GM04503 (cell line): ENCODE results near the gene UPF3A.
A peak's percentile ranks its signal among the peaks of the same experiment; 100 is the strongest.
"Not testable (repeated sequence)": the region's sequence is repeated elsewhere in the genome, so short reads cannot be mapped to it uniquely, and the experiment has no call there.

ENCODE experiments used
- DNase-seq: peaks from one replicate; pipeline ENCODE4 v3.0.0-alpha.2; 2012; ENCODE audit warnings: low read depth

Gene UPF3A

DNA sequence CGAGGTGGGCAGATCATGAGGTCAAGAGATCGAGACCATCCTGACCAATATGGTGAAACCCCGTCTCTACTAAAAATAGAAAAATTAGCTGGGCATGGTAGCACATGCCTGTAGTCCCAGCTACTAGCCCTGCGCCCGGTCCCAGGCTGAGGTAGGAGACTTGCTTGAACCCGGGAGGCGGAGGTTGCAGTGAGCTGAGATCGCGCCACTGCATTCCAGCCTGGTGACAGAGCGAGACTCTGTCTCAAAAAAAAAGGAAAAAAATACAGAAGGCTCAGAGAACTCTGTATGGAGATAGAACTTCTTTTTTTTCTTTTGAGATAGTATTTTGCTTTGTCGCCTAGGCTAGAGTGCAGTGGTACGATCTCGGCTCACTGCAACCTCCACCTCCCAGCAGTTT, 17.1 kb upstream of the UPF3A start:
- not testable (repeated sequence) for DNase-seq

DNA sequence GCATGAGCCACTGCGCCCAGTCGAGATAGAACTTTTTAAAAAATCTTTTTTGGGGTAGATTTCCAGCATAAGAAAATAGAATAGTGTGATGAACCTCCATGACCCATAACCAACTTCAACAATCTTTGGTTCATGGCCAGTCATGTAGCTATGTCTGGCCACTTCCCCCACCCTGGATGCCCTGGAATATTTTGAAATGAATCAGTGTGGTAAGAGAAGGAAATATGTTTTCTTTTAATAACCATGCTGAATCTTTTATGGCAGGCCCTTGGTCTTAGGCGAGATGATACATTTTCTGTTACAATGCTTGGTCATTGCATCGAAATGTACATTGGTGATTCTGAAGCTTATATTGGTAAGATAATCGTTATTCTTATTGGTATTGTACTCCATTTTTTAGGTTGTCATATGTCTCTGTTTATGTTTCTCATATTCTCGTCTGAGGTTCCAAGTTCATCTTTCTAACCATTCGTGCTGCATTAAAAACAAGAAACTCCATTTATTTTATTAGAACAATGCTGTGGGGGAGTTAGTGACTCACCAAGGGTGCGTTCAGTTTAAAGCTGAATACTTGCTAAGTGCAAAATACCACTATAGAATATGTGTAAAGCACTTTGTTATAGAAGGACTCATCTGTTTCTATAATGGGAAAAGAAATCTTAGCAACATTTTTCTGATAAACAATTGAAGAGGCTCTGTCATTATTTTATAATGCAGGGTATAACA, 16.4 kb upstream of the UPF3A start:
- DNase-seq: peak; percentile 57

DNA sequence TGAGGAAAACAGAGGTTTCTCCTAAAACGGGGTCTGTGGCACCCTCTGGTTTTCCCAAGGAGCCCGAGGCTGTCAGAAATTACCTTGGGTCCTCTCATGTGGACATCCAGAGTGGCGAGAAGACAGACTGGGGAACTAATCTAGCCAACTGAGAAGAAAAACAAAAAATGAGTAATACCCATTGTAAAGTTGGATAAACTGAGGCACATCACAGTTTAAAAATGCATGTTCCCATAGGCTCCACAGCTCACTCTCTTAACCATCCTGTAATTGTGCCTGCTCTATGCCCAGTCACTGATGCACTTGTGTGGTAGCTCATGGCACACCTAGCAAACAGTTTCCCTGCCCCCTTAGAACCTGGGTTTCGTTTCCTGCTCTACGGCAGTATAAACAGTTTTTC, 15.2 kb upstream of the UPF3A start:
- DNase-seq: no peak

DNA sequence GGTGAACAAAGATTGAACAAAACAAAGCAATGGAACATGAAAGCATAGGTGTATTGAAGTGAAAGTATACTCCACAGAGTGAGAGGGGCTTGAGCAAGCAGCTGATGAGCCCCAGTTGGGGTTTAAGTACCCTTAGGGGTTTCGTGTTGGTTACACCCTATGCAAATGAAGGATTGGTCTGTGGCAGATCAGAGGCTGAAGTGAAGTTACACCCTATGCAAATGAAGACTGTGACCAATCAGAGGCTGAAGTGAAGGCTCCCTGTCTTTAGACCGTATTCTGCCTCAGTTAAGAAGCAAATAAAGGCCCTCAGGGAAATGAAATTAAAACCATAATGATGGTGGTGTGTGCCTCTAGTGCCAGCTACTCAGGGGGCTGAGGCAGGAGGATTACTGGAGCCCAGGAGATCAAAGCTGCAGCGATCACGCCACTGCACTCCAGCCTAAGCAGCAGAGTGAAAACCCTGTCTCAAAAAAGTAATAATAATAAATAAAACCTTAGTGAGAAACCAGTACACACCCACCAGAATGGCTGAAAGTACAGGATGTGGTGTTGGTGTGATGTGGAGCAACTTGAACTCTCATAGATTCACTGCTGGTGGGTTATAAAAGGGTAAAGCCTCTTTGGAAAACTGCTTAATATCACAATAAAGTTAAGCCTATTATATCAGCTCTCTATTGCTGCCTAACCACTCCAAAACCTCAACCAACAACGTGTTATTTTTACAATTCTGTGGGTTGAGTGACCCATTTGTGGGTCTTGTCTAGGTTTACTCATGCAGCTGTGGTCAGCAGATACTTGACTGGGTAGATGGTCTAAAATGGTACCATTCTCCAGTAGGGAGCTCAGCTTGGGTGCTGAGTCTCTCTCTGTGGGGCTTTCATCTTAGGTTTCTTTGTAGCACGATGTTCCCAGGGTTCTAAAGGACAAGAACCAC, 12.8 kb upstream of the UPF3A start:
- no peak for DNase-seq

DNA sequence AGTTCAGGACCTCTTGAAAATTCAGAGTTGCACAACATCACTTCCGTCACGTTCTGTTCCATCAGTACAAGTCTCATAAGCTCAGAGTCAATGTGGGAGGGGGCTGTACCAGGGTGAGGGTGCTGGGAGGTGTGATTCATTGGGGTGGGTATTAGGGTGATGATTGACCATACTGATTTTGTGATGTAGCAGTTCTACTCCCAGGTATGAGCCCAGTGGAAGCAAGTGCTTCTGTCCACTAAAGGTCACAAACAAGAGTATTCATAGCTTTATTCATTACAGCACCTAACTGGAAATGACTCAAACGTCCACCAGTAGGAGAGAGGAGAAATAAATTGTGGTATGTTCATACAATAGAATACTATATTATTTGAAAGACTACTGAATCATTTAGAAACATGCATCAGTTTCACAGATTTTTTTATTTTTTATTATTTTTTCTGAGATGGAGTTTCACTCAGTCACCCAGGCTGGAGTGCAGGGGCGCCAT, 12.1 kb upstream of the UPF3A start:
- no peak for DNase-seq

DNA sequence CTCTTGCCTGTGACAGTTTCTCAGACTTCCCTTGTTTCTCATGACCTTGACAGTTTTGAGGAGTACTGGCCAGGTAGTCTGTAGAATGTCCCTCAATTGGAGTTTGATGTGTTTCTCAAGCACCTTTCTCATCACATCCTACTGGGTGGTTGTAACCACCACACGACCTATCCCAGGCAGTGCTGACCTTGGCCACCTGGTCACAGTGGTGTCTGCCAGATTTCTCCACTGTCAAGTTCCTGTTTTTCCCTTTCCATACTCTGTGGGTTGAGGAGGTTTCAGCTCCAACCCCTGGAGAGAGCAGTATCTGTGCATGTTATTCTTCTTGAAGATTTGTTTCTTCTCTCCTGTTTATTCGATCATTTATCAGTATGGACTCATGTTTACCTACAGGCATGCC, 8.4 kb upstream of the UPF3A start:
- no peak for DNase-seq

DNA sequence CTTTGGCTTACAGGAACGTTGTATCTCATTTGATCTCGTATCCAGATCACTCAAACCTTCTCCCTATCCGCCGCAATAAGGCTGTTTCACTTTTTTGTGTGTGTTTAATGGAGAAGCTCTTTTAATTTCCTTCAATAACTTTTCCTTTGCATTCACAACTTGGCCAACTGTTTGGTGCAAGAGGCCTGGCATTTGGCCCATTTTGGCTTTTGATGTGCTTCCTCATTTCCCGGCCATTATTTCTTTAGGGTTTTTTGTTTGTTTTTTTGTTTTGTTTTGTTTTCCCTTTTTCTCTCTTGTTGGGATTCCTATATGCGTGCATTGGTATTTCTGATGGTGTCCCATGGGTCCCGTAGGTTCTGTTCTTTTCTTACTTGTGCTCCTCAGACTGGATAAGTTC, 6.1 kb upstream of the UPF3A start:
- no peak for DNase-seq

DNA sequence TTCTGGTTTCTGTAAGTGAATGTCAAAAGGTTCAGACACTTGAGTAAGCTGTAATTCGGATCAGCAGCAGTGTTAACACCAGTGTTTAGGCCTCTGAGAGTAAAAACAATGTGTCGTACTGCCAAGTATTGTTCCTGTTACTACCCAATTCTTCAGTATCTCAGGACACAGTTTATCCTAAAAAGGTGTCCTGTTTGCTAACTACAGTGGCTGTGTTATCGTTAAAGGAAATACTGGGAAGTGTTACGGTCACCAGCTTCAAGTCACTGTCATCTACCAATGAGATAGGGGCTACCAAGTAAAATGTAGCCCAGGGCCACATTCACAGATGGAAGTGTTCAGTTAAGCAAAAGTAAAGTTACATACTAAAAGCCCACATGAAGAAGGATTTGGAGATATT, 2.3 kb upstream of the UPF3A start:
- DNase-seq: no peak

DNA sequence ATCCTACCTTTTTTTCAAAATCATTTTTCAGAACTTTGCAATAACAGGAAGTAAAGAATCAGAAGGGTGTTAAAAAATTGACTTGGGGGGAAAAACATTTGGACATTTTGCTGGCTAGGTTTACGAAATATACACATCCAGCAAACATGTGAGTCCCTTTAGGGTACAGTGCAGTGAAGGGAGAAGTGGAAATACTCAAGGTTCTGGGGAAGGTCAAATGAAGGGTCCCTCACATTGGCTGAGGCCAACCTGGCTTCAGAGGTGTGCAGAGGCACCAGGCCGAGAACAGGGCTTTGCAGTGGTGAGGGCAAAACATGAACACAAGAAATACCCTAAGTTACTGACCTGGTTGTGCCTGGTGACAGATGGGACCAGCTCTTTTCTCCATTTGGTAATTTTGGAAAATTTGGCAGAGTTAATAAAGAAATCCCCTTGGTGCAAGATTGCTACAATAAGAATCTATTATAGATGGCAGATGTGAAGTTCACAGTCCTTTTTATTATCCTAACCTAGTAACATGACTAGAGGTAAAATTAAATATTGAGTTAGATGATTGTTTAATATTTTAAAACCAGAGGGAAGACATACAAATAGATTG, 1.5 kb upstream of the UPF3A start:
- DNase-seq: no peak

DNA sequence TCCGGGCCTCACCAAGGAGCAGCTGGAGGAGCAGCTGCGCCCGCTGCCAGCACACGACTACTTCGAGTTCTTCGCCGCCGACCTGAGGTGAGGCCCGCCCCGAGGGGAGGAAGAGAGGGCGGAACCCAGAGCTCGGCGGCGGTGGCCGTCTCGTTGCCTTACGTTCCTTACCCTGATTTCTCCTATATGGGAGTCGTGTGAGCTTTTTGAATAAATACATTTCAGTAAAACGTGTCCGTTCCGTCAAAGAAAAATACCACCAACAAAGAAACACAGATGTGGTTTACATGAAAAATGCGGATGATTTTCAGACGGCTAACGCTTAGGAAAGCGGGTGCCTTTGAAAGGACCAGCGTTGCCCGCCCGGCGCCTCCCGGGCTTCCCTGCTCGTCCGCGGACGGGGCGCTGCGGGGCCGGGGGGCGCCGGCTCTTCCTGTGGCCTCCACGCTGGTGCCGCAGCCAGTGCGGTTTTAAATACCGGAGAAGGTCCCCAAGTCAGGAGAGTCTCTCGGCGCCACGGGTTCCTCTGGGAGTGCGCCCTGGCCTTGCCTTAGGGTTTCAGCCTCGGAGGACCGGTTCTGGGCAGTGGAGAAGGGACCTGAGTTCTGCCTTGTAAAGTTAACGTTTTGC, 755 bp downstream of the UPF3A start:
- DNase-seq: no peak

DNA sequence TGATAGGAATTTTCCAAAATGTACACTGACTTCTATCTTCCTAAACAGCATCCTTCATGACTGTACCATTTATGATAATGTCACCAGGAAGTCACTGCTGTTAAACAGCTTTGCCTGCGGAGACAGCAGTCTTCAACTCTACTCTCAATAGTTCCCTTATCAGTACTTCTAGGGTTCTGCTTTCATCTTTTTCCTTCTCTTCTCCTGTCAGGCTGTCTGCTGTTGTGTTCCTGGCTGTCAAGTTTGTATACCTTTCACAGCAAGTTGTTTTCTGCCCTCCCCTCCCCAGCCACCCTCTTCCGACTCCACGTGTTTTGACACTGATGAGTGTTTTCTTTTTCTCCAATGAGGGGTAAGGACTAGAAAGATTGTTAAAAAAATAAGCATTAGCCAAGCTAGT, 2.2 kb downstream of the UPF3A start:
- no peak for DNase-seq

DNA sequence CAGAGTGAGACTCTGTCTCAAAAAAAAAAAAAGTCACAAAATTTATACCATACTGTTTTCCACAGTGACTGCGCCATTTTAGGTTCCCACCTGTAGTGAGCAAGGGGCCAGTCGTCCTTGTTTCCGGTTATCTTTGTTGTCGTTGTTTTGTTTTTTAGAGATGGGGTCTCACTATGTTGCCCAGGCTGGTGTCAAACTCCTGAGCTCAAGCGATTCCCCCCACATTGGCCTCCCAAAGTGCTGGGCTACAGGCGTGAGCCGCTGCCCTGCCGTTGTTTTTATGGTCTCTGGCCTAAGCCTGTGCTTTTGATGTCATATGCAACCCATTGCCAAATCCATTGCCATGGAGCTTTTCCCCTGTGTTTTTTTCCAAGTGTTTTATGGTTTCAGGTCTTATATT, 3.3 kb downstream of the UPF3A start:
- DNase-seq: no peak

DNA sequence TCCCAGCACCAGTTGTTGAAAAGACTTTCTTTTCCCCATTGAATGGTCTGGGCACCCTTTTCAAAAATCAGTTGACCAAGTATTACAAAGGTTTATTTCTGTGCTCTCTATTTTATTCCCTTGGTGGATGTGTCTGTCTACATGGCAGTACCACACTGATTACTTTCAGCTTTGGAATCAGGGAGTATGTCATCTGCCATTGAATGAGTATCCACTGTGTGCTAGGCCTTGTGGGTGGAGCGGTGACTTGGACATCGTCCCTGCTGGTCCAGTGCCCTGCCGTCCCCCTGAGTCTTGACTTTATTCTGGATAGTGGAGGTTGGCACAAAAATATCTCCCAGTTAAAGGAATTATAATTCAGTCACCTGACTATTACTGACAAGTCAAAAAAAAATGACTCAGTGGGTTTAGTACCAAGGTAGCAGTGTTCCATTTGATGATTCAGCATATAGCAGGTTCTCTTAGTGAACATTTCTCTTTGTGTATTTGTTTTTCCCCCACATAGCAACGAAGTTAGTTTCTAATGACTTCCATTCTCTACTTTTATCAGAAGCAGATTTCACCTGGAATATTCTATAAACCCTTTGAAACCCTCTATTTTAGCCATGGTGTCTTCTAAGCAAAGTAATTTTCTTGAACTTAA, 3.9 kb downstream of the UPF3A start:
- DNase-seq: no peak

DNA sequence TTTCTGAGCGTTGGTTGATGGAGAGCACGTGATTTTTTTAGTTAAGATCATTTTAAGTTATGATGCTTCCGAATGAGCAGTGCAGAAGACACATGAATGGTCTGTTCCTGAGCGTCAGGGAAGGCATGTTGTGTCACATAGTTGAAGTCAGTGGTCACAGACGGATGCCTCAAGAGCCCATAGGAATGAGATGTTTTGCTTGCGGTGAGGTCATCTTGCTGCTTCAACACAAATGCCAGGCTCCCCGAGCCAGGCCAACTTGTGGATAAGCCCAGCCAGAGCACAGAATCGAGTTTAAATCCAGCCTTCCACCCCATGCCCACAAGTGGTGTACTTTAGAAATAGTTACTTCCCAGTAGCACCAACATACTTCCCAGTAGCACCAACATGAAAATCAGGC, 5.4 kb downstream of the UPF3A start:
- DNase-seq: no peak

DNA sequence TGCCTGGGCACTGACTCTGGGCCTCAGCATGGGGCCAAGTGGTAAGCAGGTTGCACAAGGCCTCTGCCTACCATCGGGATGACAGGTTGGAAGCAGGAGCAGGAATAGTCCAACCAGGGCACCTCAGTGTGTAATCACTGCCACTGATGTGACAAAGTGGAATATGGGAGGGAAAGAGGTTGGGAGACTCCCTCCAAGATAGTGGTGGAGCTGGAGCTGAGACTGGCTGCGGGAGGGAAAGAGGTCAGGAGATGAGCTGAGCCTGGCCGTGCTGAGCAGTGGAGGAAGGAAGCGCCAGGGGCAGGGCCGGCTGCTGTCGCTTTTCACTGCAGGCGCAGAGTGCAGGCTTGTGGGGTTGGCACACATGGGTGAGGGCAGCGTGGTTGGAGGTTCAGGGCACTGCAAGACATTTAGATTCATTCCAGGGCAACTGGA, 6.8 kb downstream of the UPF3A start:
- no peak for DNase-seq

DNA sequence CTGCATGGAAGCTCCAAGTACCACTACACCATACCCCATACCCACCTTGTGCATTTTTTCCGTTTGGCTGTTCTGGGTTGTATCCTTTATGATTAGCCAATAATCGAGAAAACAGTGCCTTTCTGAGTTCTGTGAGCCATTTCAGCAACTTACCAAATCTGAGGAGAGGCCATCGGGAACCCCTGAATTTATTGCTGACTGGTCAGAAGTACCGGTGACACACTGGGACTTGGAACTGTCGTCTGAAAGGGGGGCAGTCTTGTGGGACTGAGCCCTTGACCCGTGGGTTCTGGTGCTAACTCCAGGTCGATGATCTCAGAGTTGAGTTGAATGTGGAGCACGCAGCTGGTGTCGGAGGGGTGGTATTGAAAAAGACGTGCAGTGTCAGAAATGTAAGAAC, 15.0 kb downstream of the UPF3A start:
- DNase-seq: no peak

DNA sequence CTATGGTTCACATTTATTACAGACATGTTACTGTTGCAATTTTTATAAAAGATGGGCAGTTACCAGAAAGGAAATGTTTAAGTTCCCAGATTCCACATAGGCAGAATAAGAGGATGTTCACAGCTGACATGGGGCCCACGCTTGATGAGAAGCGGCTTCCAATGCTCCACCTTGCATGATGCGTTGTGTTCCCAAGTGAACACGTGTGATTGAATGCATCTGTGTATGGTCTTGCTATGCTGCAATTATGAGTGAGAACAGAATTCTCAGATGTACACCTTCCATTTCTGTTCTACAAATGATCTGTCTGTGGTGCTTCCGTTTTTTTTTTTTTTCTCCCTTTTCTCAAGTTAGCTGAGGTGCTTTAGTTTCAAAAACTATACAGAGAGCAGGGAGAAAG, 15.5 kb downstream of the UPF3A start:
- no peak for DNase-seq

DNA sequence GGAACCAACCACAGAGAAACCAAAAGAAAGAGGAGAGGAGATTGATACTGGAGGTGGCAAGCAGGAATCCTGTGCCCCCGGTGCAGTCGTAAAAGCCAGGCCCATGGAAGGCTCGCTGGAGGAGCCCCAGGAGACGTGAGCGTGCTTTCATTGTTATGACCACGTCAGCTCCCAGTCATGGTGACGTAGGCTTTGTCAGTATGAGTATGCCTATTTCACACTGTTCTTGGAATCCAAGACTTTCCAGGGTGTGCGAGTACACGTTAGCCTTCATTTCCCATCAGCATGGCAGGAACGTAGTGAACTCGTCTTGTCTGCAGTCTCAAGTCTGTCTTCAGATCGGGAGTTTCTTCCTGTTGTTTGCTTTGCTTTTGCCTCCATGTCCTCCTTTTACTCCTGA, 17.5 kb downstream of the UPF3A start:
- DNase-seq: no peak

DNA sequence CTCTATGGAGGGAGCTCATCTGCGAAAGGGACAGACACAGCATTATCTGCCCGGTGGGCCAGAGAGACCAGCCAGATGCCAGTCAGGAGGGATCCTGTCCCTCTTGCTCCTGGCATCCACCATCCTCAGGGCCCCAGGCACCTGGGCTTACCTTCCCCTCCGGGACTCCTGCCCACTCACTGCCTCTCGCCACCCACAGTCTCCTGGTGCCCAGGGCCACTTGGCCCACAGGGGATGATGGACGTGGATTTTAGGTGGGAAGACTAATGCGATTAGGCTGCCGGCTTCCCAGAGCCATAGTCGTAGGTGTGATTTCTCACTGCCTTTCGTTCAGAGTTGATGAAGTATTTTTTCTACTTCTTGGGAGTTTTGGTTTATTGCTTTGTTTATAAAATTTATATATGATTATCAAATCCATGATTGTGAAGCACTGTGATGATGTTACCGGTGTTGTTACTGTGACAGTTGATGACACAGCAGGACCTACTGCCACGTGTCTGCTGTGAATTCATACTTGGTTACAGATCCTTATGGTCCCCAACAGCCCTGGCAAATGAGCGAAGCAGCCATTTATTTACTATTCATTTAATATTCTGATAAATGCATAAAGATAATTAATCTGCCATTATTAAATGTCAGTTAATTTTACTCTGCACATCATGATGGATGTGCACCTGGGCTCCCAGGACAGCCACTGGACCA, 18.4 kb downstream of the UPF3A start:
- DNase-seq: no peak

DNA sequence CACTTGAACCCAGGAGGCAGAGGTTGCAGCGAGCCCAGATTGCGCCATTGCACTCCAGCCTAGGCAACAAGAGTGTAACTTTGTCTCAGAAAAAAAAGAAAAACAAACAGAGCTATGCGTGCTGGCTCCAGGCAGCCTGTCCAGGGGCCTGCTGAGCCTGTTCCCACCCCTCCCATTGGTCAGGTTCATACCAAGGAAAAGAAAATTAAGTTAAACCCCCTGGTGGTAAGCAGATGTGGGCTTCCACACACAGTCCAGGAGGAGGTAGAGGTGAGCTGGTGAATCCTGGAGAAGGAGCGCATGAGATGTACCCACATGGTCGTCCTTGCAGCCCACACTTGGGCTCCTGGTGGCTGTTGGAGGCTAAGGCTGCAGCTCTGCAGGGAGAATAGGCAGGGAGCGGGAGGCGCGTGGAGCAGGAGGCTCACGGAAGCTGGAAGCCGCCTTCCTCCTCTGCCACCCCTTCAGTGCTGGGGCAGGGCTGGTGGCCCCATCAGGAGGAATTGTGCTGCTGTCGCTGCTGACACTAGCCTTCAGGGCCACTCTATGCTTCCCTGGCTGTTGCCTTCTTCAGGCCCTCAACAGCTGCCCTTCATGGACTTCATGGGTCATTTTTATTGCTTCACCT, 22.4 kb downstream of the UPF3A start:
- DNase-seq: no peak
